ENCODE data around the gene TMEM51. TPM values are rescaled to one million over a fixed set of nuclear protein-coding genes. Genes with fewer than 3 reads are reported as not detected.

Gene TMEM51
- polyA plus RNA-seq, 1 experiment, result 28.6 TPM

- POLR2A ChIA-PET, result interaction anchor here (0.6 to 2.7 kb wide), 4 partner anchors 9 to 46 kb away, joined by 3 to 28 read pairs (median 10); no protein-coding TSS in a partner anchor
- Histone ChIP-seq H3K9me3 (ENCODE audit: control insufficient read depth, insufficient read depth, low read length) (no peaks in the 10 kb centered on the region), H3K27me3 (ENCODE audit: control insufficient read depth, insufficient read depth, low read length) (no peaks in the 10 kb centered on the region), H3K27ac (ENCODE audit: low read depth, low read length) (peak overlapping the region; percentile 1), H3K4me3 (ENCODE audit: low read depth, low read length) (no peak overlapping the region)
- CTCF ChIA-PET, result interaction anchor here (2.0 kb wide), 1 partner anchor 14 kb away, joined by 5 read pairs; no protein-coding TSS in a partner anchor
- peak; percentile 57 for DNase-seq (ENCODE audit: low read depth, low spot score)
- 0 out of 2 replicates have a peak, but pooled peaks have one; percentile 35 for TF ChIP-seq CTCF (IDR thresholded peaks at IDR 0.05; ENCODE audit: low read depth, low read length)
Measured at GRCh38 chr1:15167386-15167785, 13.8 kb downstream of the TMEM51 start.

GRCh38 chr1:15168479-15168878, 14.9 kb downstream of the TMEM51 start:
- CTCF ChIA-PET, result interaction anchor here (0.6 to 2.0 kb wide), 12 partner anchors 10 to 986 kb away, joined by 3 to 7 read pairs (median 3); no protein-coding TSS in a partner anchor

GRCh38 chr1:15170071-15170470, 16.5 kb downstream of the TMEM51 start:
- no peak for TF ChIP-seq CTCF (IDR thresholded peaks at IDR 0.05; ENCODE audit: low read depth, low read length)

More at GRCh38 chr1:15168479-15168878, 14.9 kb downstream of the TMEM51 start:
- POLR2A ChIA-PET, result interaction anchor here (0.9 to 2.7 kb wide), 3 partner anchors 10 to 13 kb away, joined by 3 to 28 read pairs (median 13); no protein-coding TSS in a partner anchor
- peak; percentile 27; the same call in 1 of the 2 replicates for TF ChIP-seq CTCF (IDR thresholded peaks at IDR 0.05; ENCODE audit: low read depth, low read length)
- Histone ChIP-seq H3K27me3 (ENCODE audit: control insufficient read depth, insufficient read depth, low read length) (no peaks in the 10 kb centered on the region), H3K27ac (ENCODE audit: low read depth, low read length) (peak overlapping the region; percentile 77), H3K4me3 (ENCODE audit: low read depth, low read length) (no peak overlapping the region), H3K9me3 (ENCODE audit: control insufficient read depth, insufficient read depth, low read length) (no peaks in the 10 kb centered on the region)
- DNase-seq (ENCODE audit: low read depth, low spot score), result peak; percentile 86

GRCh38 chr1:15171271-15171908, 17.8 kb downstream of the TMEM51 start:
- POLR2A ChIA-PET, result no interaction called here
- Histone ChIP-seq H3K27me3 (ENCODE audit: control insufficient read depth, insufficient read depth, low read length) (no peaks in the 10 kb centered on the region), H3K9me3 (ENCODE audit: control insufficient read depth, insufficient read depth, low read length) (no peaks in the 10 kb centered on the region), H3K27ac (ENCODE audit: low read depth, low read length) (no peak overlapping the region), H3K4me3 (ENCODE audit: low read depth, low read length) (no peak overlapping the region)
- TF ChIP-seq CTCF (IDR thresholded peaks at IDR 0.05; ENCODE audit: low read depth, low read length), result no peak
- CTCF ChIA-PET, result no interaction called here
- no peak for DNase-seq (ENCODE audit: low read depth, low spot score)

More at GRCh38 chr1:15170071-15170470, 16.5 kb downstream of the TMEM51 start:
- no peak for DNase-seq (ENCODE audit: low read depth, low spot score)
- no peaks in the 10 kb centered on the region for H3K9me3 ChIP-seq (ENCODE audit: control insufficient read depth, insufficient read depth, low read length)
- no peak overlapping the region for H3K27ac ChIP-seq (ENCODE audit: low read depth, low read length)
- CTCF ChIA-PET, result no interaction called here
- H3K4me3 ChIP-seq (ENCODE audit: low read depth, low read length), result no peak overlapping the region
- POLR2A ChIA-PET, result no interaction called here
- H3K27me3 ChIP-seq (ENCODE audit: control insufficient read depth, insufficient read depth, low read length), result no peaks in the 10 kb centered on the region

All from AG04450 (cell line).